Neural cell (in vitro differentiated cells): ENCODE data around the gene VKORC1. TPM values are rescaled to one million over a fixed set of nuclear protein-coding genes. Genes with fewer than 3 reads are reported as not detected.

ENCODE experiments used
- H2AFZ ChIP-seq: fragments of 200-600, 300-800 bp; sonication (generic), shearing (Covaris generic); 2 replicates; pipeline ENCODE4 v1.6.0; 2014; ENCODE audit warnings: low read depth, mild to moderate bottlenecking, antibody characterized with exemption, low read length, moderate library complexity
- H3F3A ChIP-seq: fragments of 200-600 bp; shearing (Covaris generic); 2 replicates; pipeline ENCODE4 v1.6.1; 2016; ENCODE audit warnings: mild to moderate bottlenecking, moderate library complexity, mixed read lengths, antibody characterized with exemption, low read length; ENCODE audit not compliant: insufficient read depth, poor library complexity, severe bottlenecking
- H3K27ac ChIP-seq: fragments of 200-600, 300-800 bp; sonication (generic), shearing (Covaris generic); 2 replicates; pipeline ENCODE4 v1.5.1; 2014; ENCODE audit warnings: mild to moderate bottlenecking, low read length, moderate library complexity
- H3K27me3 ChIP-seq: fragments of 300-800, 200-600 bp; sonication (generic), shearing (Covaris generic); 2 replicates; pipeline ENCODE4 v1.6.0; 2014; ENCODE audit warnings: mild to moderate bottlenecking, low read depth, low read length, moderate library complexity; ENCODE audit not compliant: insufficient read depth
- H3K36me3 ChIP-seq: fragments of 300-800, 200-600 bp; sonication (generic), shearing (Covaris generic); 2 replicates; pipeline ENCODE4 v1.5.1; 2014; ENCODE audit warnings: mild to moderate bottlenecking, antibody characterized with exemption, low read length, moderate library complexity; ENCODE audit not compliant: insufficient read depth
- H3K4me2 ChIP-seq: fragments of 300-800, 200-600 bp; sonication (generic), shearing (Covaris generic); 2 replicates; pipeline ENCODE4 v1.6.0; 2014; ENCODE audit warnings: mild to moderate bottlenecking, low read length
- H3K4me3 ChIP-seq: fragments of 300-800, 200-600 bp; sonication (generic), shearing (Covaris generic); 2 replicates; pipeline ENCODE4 v1.5.1; 2014; ENCODE audit warnings: mild to moderate bottlenecking, low read length, moderate library complexity
- H3K79me2 ChIP-seq: fragments of 200-600 bp; shearing (Covaris generic); replicated peaks from 2 replicates; pipeline ENCODE4 v1.6.0; 2014; ENCODE audit warnings: mild to moderate bottlenecking, low read length, moderate library complexity; ENCODE audit not compliant: insufficient read depth
- H3K9ac ChIP-seq: fragments of 300-800, 200-600 bp; sonication (generic), shearing (Covaris generic); 2 replicates; pipeline ENCODE4 v1.6.1; 2016; ENCODE audit warnings: mild to moderate bottlenecking, low read length, mixed read lengths
- H3K9me2 ChIP-seq: fragments of 200-600 bp; shearing (Covaris generic); 2 replicates; pipeline ENCODE4 v1.6.1; 2016; ENCODE audit warnings: mild to moderate bottlenecking, low read length, mixed read lengths; ENCODE audit not compliant: insufficient read depth
- H3K9me3 ChIP-seq: fragments of 200-600, 300-800 bp; sonication (generic), shearing (Covaris generic); 2 replicates; pipeline ENCODE4 v1.6.1; 2016; ENCODE audit warnings: mild to moderate bottlenecking, mixed run types, low read length, moderate library complexity, mixed read lengths
- H4K20me1 ChIP-seq: fragments of 200-600 bp; shearing (Covaris generic); 2 replicates; pipeline ENCODE4 v1.6.1; 2016; ENCODE audit warnings: mild to moderate bottlenecking, mixed run types; ENCODE audit not compliant: insufficient read depth
- CTCF ChIP-seq: fragments of 450-650 bp; IDR thresholded peaks from 2 replicates; pipeline ENCODE4 v1.5.1; 2014; ENCODE audit warnings: antibody characterized with exemption, mild to moderate bottlenecking, moderate library complexity; ENCODE audit not compliant: poor library complexity, severe bottlenecking
- EP300 ChIP-seq: fragments of 450-650 bp; conservative IDR thresholded peaks from 2 replicates; pipeline ENCODE4 v1.6.1; 2014; ENCODE audit warnings: antibody characterized with exemption, mild to moderate bottlenecking, moderate library complexity; ENCODE audit not compliant: poor library complexity, severe bottlenecking
- EZH2 ChIP-seq: fragments of 200-600, 300-800 bp; shearing (Covaris generic), sonication (generic); IDR thresholded peaks from 2 replicates; pipeline ENCODE4 v1.6.1; 2014; ENCODE audit warnings: antibody characterized with exemption, low read length, borderline replicate concordance, mild to moderate bottlenecking; ENCODE audit not compliant: insufficient read depth, poor library complexity, severe bottlenecking
- MXI1 ChIP-seq: fragments of 450-650 bp; conservative IDR thresholded peaks from 2 replicates; pipeline ENCODE4 v1.6.1; 2014; ENCODE audit warnings: antibody characterized with exemption, mild to moderate bottlenecking; ENCODE audit not compliant: poor library complexity, severe bottlenecking
- POLR2AphosphoS5 ChIP-seq: IDR thresholded peaks from 2 replicates; pipeline ENCODE4 v1.6.1; 2012
- RAD21 ChIP-seq: fragments of 450-650 bp; conservative IDR thresholded peaks from 2 replicates; pipeline ENCODE4 v1.6.1; 2014; ENCODE audit warnings: antibody characterized with exemption, mild to moderate bottlenecking, moderate library complexity
- REST ChIP-seq: IDR thresholded peaks from 2 replicates; pipeline ENCODE4 v1.6.1; 2012; ENCODE audit warnings: borderline replicate concordance
- SMC3 ChIP-seq: fragments of 450-650 bp; conservative IDR thresholded peaks from 2 replicates; pipeline ENCODE4 v1.6.1; 2014; ENCODE audit warnings: antibody characterized with exemption, mild to moderate bottlenecking, moderate library complexity; ENCODE audit not compliant: poor library complexity
- TAF1 ChIP-seq: IDR thresholded peaks from 2 replicates; pipeline ENCODE4 v1.6.1; 2012; ENCODE audit warnings: low read depth
- polyA plus RNA-seq: library from polyadenylated mRNA; depleted of rRNA; stranded (reverse); fragments of >200 nt; gene quantifications from 2 replicates; pipeline ENCODE4 v1.2.3, GENCODE V29; 2014

Gene VKORC1
- polyA plus RNA-seq, 1 donor from 2014 or later, result 105 TPM

DNA sequence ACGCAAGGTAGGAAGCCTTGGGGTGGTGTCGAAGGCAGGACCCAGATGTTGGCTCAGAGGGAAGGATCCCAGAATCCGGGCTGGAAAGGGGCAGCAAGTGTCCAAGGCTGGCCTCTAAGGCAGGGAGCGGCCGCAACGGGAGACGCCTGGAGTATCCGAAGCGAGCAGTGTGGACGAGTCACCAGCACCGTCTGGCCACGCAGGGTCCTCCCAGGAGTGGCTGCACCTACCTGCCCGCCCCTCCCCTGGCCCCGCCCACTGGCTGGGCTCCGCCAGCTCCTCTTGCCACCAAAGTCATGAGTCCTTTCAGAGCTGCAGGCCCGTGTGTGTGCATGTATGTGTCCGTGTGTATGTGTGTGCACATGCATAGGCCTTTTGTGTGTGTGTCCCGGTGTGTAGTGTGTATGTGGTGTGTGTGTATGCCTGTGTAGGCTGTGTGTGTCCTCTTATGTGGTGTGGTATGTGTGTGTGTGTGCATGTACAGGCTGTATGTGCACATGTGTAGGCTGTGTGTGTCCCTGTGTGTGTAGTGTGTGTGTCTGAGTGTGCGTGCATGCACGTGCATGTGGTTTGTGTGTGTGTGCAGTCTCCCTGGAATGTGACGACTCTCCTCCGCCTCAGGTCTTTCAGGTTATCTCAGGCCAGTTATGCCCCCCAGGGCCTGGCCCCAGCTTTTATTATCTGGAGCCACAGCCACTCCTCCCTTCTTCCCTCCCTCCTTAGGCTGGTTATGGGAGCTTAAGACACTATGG lies 41.1 kb upstream of the VKORC1 start, which contains the start of gene PRSS8:
PRSS8 (minus strand) TSS at position 193 of the 752 bp plus-strand sequence. CDS start 229 bp downstream, outside the sequence.
- Histone ChIP-seq H3K36me3 (no peaks in the 10 kb centered on the region), H2AFZ (no peak within 1 kb of the TSS)
- TF ChIP-seq EZH2 (no peak), POLR2AphosphoS5 (no peak), RAD21 (no peak), CTCF (no peak), SMC3 (no peak)

DNA sequence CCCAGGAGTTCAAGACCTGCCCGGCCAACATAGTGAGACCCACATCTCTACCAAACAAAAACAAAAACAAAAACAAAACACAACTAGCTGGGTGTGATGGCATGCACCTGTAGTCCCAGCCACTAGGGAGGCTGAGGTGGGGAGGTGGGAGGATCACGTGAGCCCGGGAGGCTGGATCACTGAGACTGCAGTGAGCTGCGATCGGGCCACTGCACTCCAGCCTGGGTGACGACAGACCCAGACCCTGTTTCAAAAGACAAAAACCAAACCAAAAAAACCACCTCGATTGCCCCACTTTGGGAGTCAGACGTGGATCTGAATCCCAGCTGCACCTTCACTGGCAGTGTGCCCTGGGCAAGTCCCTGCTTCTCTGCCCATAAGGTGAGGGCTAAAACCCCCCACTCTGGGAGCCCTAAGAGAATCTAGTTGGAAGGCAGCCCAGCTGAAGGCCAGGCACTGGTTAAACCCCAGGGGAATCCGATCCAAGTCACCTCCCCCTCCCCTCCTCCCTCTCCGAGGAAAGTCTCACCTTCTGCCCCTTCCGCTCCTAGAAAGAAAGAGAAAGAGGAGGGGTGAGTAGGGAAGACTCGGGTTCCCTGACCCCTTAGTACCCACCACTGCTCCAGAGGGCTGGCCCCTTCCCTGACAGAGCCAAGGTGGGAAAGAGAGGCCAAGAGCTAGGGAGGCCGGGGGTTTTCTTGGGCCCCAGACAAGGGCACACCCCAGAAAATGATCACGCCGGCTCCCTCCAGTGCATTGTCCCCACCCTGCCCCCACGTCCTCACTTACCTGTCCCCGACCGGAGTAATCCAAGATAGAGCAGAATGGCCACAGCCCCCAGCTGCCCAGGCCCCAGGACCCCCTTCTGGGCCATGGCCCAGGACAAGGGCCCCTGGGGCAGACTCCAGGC lies 40.3 kb upstream of the VKORC1 start:
- Histone ChIP-seq H3K4me2 (no peak overlapping the region), H3K27ac (no peak overlapping the region), H3K9me2 (no peaks in the 10 kb centered on the region), H3K79me2 (no peaks in the 10 kb centered on the region), H3K4me3 (no peak overlapping the region), H3K36me3 (no peaks in the 10 kb centered on the region), H2AFZ (no peak overlapping the region), H3K27me3 (no peaks in the 10 kb centered on the region), H3K9me3 (no peaks in the 10 kb centered on the region), H4K20me1 (no peaks in the 10 kb centered on the region), H3F3A (no peaks in the 10 kb centered on the region), H3K9ac (no peak overlapping the region)
- TF ChIP-seq TAF1, result no peak
- TF ChIP-seq SMC3, result no peak
- TF ChIP-seq EP300, result no peak
- no peak for TF ChIP-seq CTCF
- no peak for TF ChIP-seq POLR2AphosphoS5
- TF ChIP-seq RAD21, result no peak
- TF ChIP-seq REST, result no peak
- no peak for TF ChIP-seq MXI1
- no peak for TF ChIP-seq EZH2

More for the DNA sequence above, 41.1 kb upstream of the VKORC1 start, which contains the start of gene PRSS8:
- no peaks in the 10 kb centered on the region for H3K27me3 ChIP-seq
- no peaks in the 10 kb centered on the region for H4K20me1 ChIP-seq
- H3K27ac ChIP-seq, result no peak within 1 kb of the TSS
- H3K79me2 ChIP-seq, result no peaks in the 10 kb centered on the region
- H3F3A ChIP-seq, result no peaks in the 10 kb centered on the region
- no peaks in the 10 kb centered on the region for H3K9me2 ChIP-seq
- no peak within 1 kb of the TSS for H3K9ac ChIP-seq
- H3K4me3 ChIP-seq, result no peak within 1 kb of the TSS
- no peaks in the 10 kb centered on the region for H3K9me3 ChIP-seq
- H3K4me2 ChIP-seq, result no peak within 1 kb of the TSS
